ENCODE results near the gene NXPH1. TPM values are rescaled to one million over a fixed set of nuclear protein-coding genes. Genes with fewer than 3 reads are reported as not detected.

NXPH1 gene
- total RNA-seq, 1 experiment from 2014 or later, result 0.59 TPM

- 0 out of 2 replicates have a peak, but pooled peaks have one; percentile 15 for TF ChIP-seq ZNF121 (CRISPR knock-in tag; IDR thresholded peaks at IDR 0.05)
Measured at GRCh38 chr7:8442814-8443304, 9.4 kb downstream of the NXPH1 start (continued).

DNA sequence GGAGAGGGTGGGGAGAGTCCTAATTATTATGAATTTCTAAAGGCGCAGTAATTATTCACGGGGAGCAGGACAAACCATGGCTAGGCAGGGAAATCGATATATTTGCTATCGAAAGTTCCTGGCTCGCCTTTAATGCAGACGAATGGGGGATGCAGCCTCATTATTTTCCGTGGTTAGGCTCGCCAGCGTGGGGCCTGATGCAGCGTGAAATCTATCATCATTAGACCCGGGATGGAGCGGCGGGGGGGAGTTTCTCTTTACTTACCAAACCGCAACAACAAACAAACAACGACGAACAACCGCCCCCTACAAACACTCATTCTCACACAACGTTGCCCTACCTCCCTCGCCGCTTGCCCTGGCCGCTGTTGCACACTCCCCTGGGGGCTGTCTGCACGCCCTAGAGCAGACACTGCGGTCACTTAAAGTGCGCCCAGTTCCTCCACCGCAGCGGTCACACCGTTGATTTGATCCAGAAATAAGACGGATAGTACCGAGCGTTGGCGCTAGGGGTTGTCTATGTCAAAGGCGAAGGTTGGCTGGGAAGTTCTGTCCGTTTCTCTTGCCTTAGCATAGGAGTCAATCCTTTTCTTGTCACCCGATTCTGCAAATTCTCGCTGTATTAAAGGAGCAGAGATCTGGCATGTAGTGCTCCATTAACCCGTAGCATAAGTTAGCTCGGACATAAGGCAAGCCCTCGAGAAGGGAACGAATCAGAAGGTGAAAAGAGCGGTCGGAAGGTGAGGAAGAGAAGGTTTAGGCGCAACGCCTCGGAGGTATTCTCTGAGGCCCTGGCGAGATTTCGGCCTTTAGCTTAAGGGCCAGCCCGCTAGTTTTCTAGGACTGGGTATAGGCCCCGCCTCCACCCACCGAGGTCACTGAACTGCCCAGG lies 10.4 kb downstream of the NXPH1 start:
- Mint-ChIP-seq H3K9me3 (no peaks in the 10 kb centered on the region), H3K27me3 (ENCODE audit: low read depth) (peaks cover 67% of the 10 kb centered on the region), H3K4me1 (peaks cover 32% of the 10 kb centered on the region), H3K36me3 (no peaks in the 10 kb centered on the region), H3K4me3 (peak overlapping the region; percentile 90), H3K27ac (no peak overlapping the region)
- POLR2A ChIA-PET, result no interaction called here
- peak; percentile 75 for DNase-seq (ENCODE audit: low spot score)
- TF ChIP-seq, protein P1, sequence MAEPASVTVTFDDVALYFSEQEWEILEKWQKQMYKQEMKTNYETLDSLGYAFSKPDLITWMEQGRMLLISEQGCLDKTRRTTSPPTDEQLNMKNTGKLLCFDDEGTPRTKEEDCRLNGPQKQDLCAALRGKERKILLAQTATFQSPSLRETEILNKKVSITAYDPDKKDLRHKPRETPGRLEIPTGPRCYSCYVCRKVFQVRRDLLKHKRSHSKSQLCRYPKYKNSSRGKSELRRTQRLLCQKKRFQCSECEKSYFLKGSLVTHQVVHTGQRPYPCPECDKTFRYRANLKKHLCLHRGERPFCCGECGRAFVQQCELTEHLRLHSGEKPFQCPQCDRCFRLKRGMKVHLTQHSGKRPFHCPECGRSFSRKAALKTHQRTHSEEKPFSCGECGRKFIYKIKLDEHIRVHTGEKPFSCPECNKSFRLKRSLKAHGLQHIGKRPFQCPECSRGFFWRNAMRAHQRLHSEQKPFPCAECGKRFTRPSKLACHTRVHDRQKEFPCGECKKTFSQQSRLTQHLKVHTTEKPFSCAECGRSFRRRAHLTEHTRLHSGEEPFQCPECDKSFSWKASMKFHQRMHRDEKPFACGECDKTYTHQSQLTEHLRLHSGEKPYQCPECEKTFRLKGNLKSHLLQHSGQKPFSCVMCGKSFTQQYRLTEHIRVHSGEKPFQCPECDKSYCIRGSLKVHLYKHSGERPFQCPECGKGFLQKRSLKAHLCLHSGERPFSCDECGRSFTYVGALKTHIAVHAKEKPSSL (CRISPR knock-in tag; conservative IDR thresholded peaks at IDR 0.05), result no peak
- TF ChIP-seq, protein P2, sequence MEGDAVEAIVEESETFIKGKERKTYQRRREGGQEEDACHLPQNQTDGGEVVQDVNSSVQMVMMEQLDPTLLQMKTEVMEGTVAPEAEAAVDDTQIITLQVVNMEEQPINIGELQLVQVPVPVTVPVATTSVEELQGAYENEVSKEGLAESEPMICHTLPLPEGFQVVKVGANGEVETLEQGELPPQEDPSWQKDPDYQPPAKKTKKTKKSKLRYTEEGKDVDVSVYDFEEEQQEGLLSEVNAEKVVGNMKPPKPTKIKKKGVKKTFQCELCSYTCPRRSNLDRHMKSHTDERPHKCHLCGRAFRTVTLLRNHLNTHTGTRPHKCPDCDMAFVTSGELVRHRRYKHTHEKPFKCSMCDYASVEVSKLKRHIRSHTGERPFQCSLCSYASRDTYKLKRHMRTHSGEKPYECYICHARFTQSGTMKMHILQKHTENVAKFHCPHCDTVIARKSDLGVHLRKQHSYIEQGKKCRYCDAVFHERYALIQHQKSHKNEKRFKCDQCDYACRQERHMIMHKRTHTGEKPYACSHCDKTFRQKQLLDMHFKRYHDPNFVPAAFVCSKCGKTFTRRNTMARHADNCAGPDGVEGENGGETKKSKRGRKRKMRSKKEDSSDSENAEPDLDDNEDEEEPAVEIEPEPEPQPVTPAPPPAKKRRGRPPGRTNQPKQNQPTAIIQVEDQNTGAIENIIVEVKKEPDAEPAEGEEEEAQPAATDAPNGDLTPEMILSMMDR (IDR thresholded peaks at IDR 0.05), result peak; percentile 20
- 0 out of 2 replicates have a peak, but pooled peaks have one; percentile 40 for TF ChIP-seq MAX (CRISPR knock-in tag; IDR thresholded peaks at IDR 0.05)
- ATAC-seq, result peak; percentile 57
- CTCF ChIA-PET, result interaction anchor here (0.8 to 1.3 kb wide), 5 partner anchors 10 to 280 kb away, joined by 3 to 11 read pairs (median 3); partner anchors contain the start of gene NXPH1

- ATAC-seq (no peak), DNase-seq (ENCODE audit: low spot score) (no peak)
- no peak overlapping the region for H3K27ac Mint-ChIP-seq
- ChIA-PET POLR2A (no interaction called here), CTCF (interaction anchor here (0.8 to 1.3 kb wide), 5 partner anchors 11 to 279 kb away, joined by 3 to 11 read pairs (median 3); partner anchors contain the start of gene NXPH1)
- H3K4me1 Mint-ChIP-seq, result peaks cover 32% of the 10 kb centered on the region
- peak overlapping the region; percentile 90 for H3K4me3 Mint-ChIP-seq
- H3K27me3 Mint-ChIP-seq (ENCODE audit: low read depth), result peaks cover 61% of the 10 kb centered on the region
- TF ChIP-seq ETV6 (CRISPR knock-in tag; IDR thresholded peaks at IDR 0.05) (no peak), ZSCAN18 (CRISPR knock-in tag; IDR thresholded peaks at IDR 0.05) (no peak), ZNF121 (CRISPR knock-in tag; IDR thresholded peaks at IDR 0.05) (no peak), ZNF416 (CRISPR knock-in tag; IDR thresholded peaks at IDR 0.05) (no peak), HMGA2 (CRISPR knock-in tag; IDR thresholded peaks at IDR 0.05) (no peak), ZBTB21 (CRISPR knock-in tag; IDR thresholded peaks at IDR 0.05; ENCODE audit: borderline replicate concordance) (no peak), IRF2 (CRISPR knock-in tag; IDR thresholded peaks at IDR 0.05; ENCODE audit: borderline replicate concordance, low read depth) (no peak), CREM (CRISPR knock-in tag; IDR thresholded peaks at IDR 0.05) (no peak), JAZF1 (CRISPR knock-in tag; IDR thresholded peaks at IDR 0.05) (no peak), EMX1 (CRISPR knock-in tag; IDR thresholded peaks at IDR 0.05) (no peak), ZNF317 (CRISPR knock-in tag; IDR thresholded peaks at IDR 0.05; ENCODE audit: borderline replicate concordance, low read depth) (no peak), FOXK1 (CRISPR knock-in tag; IDR thresholded peaks at IDR 0.05) (no peak), NR1H2 (CRISPR knock-in tag; IDR thresholded peaks at IDR 0.05) (no peak), CBFB (CRISPR knock-in tag; IDR thresholded peaks at IDR 0.05; ENCODE audit: low read depth) (no peak)
- TF ChIP-seq, protein P3, sequence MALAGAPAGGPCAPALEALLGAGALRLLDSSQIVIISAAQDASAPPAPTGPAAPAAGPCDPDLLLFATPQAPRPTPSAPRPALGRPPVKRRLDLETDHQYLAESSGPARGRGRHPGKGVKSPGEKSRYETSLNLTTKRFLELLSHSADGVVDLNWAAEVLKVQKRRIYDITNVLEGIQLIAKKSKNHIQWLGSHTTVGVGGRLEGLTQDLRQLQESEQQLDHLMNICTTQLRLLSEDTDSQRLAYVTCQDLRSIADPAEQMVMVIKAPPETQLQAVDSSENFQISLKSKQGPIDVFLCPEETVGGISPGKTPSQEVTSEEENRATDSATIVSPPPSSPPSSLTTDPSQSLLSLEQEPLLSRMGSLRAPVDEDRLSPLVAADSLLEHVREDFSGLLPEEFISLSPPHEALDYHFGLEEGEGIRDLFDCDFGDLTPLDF (CRISPR knock-in tag; IDR thresholded peaks at IDR 0.05), result no peak
- TF ChIP-seq, protein P4, sequence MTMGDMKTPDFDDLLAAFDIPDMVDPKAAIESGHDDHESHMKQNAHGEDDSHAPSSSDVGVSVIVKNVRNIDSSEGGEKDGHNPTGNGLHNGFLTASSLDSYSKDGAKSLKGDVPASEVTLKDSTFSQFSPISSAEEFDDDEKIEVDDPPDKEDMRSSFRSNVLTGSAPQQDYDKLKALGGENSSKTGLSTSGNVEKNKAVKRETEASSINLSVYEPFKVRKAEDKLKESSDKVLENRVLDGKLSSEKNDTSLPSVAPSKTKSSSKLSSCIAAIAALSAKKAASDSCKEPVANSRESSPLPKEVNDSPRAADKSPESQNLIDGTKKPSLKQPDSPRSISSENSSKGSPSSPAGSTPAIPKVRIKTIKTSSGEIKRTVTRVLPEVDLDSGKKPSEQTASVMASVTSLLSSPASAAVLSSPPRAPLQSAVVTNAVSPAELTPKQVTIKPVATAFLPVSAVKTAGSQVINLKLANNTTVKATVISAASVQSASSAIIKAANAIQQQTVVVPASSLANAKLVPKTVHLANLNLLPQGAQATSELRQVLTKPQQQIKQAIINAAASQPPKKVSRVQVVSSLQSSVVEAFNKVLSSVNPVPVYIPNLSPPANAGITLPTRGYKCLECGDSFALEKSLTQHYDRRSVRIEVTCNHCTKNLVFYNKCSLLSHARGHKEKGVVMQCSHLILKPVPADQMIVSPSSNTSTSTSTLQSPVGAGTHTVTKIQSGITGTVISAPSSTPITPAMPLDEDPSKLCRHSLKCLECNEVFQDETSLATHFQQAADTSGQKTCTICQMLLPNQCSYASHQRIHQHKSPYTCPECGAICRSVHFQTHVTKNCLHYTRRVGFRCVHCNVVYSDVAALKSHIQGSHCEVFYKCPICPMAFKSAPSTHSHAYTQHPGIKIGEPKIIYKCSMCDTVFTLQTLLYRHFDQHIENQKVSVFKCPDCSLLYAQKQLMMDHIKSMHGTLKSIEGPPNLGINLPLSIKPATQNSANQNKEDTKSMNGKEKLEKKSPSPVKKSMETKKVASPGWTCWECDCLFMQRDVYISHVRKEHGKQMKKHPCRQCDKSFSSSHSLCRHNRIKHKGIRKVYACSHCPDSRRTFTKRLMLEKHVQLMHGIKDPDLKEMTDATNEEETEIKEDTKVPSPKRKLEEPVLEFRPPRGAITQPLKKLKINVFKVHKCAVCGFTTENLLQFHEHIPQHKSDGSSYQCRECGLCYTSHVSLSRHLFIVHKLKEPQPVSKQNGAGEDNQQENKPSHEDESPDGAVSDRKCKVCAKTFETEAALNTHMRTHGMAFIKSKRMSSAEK (CRISPR knock-in tag; IDR thresholded peaks at IDR 0.05; ENCODE audit: borderline replicate concordance), result no peak
- no peaks in the 10 kb centered on the region for H3K36me3 Mint-ChIP-seq
- H3K9me3 Mint-ChIP-seq, result no peaks in the 10 kb centered on the region
Measured at GRCh38 chr7:8444468-8444769, 11.0 kb downstream of the NXPH1 start.

All from WTC11 (cell line).